ENCODE measurements around the gene AMPH. TPM values are rescaled to one million over a fixed set of nuclear protein-coding genes. Genes with fewer than 3 reads are reported as not detected.

AMPH gene
- total and polyA plus RNA-seq, 2 of the 4 experiments (the other 2 are of a cell fraction), result 3.9 to 4.8 TPM

Small RNAs within 50 kb of the gene (microRNA-seq; reads per million reads assigned to microRNA genes)
- not detected for gene RN7SL83P (ENCODE audit: insufficient read depth, insufficient read length)
- not detected for gene TRGV6 (ENCODE audit: insufficient read depth, insufficient read length)

Small RNAs within 50 kb of the gene (small RNA-seq; reads per million reads assigned to genes)
- gene RN7SL83P (0 to 0.08 (median 0) reads per million in 5 experiments), gene TRGV6 (0 reads per million in 5 experiments)
